GM12873 (cell line): ENCODE results near the gene MYL3.

Experiments
- CTCF ChIP-seq: IDR thresholded peaks from 2 replicates; pipeline ENCODE4 v1.5.1; 2012; ENCODE audit warnings: low read depth, mild to moderate bottlenecking, moderate library complexity, low read length, control low read depth; ENCODE audit not compliant: insufficient read depth; ENCODE audit errors: missing control alignments

Gene MYL3

GRCh38 chr3:46880884-46881595 is 17.8 kb upstream of the MYL3 start:
- no peak for TF ChIP-seq CTCF

GRCh38 chr3:46878781-46879436 is 15.7 kb upstream of the MYL3 start:
- TF ChIP-seq CTCF = no peak

GRCh38 chr3:46877406-46878125 is 14.3 kb upstream of the MYL3 start, which contains the start of gene PTH1R:
TSS of gene PTH1R (plus strand) at chr3:46877721. CDS start at chr3:46883560, 5,839 bp downstream.
- no peak for TF ChIP-seq CTCF

- no peak for TF ChIP-seq CTCF
These were observed 13.4 kb upstream of the MYL3 start for GRCh38 chr3:46876313-46877300.

GRCh38 chr3:46875560-46875959 is 12.3 kb upstream of the MYL3 start:
- TF ChIP-seq CTCF = no peak

GRCh38 chr3:46874430-46874829 is 11.2 kb upstream of the MYL3 start:
- no peak for TF ChIP-seq CTCF

GRCh38 chr3:46873521-46873920 is 10.3 kb upstream of the MYL3 start:
- no peak for TF ChIP-seq CTCF
